ENCODE measurements around the gene SSBP4.

The SSBP4 gene

GRCh38 chr19:18436671-18437490 is 17.7 kb downstream of the SSBP4 start:
- peak overlapping the region; percentile 37 for H3K4me3 ChIP-seq (ENCODE audit: low read depth, low read length)
- no peak for TF ChIP-seq CTCF (IDR thresholded peaks at IDR 0.05; ENCODE audit: low read depth, low read length)

- no peak for TF ChIP-seq CTCF (IDR thresholded peaks at IDR 0.05; ENCODE audit: low read depth, low read length)
- peak within 1 kb of the TSS; percentile 52 for H3K4me3 ChIP-seq (ENCODE audit: low read depth, low read length)
Measured at GRCh38 chr19:18437491-18438330, 18.5 kb downstream of the SSBP4 start, which contains the start of gene ISYNA1. TSS of gene ISYNA1 (minus strand) at chr19:18438133. CDS start at chr19:18437979, 154 bp downstream.

GRCh38 chr19:18438331-18439024 is 19.3 kb downstream of the SSBP4 start:
- TF ChIP-seq CTCF (IDR thresholded peaks at IDR 0.05; ENCODE audit: low read depth, low read length), result no peak
- no peak overlapping the region for H3K4me3 ChIP-seq (ENCODE audit: low read depth, low read length)

- TF ChIP-seq CTCF (IDR thresholded peaks at IDR 0.05; ENCODE audit: low read depth, low read length), result no peak
- H3K4me3 ChIP-seq (ENCODE audit: low read depth, low read length), result no peak overlapping the region
Measured at GRCh38 chr19:18439025-18439909, 20.1 kb downstream of the SSBP4 start.

GRCh38 chr19:18439910-18440237 is 20.7 kb downstream of the SSBP4 start:
- TF ChIP-seq CTCF (IDR thresholded peaks at IDR 0.05; ENCODE audit: low read depth, low read length), result no peak
- no peak overlapping the region for H3K4me3 ChIP-seq (ENCODE audit: low read depth, low read length)

GRCh38 chr19:18440415-18440877 is 21.2 kb downstream of the SSBP4 start:
- TF ChIP-seq CTCF (IDR thresholded peaks at IDR 0.05; ENCODE audit: low read depth, low read length), result no peak
- H3K4me3 ChIP-seq (ENCODE audit: low read depth, low read length), result no peak overlapping the region
